GM12878 (cell line): ENCODE measurements around the gene VRTN. TPM values are rescaled to one million over a fixed set of nuclear protein-coding genes. Genes with fewer than 3 reads are reported as not detected.
"Not testable (repeated sequence)": the region's sequence is repeated elsewhere in the genome, so short reads cannot be mapped to it uniquely, and the experiment has no call there.

Source experiments
- ATAC-seq: fragments of 200-7000 bp; cut with Tn5 transposase; 3 replicates; pipeline ENCODE4 v1.9.1; 2020; ENCODE audit warnings: mild to moderate bottlenecking, moderate library complexity
- BruUV-seq: library from RNA; stranded (reverse); fragments of 400-500 nt; replicated peaks from 2 replicates; lab custom pipeline; 2021; lab: Mats Ljungman, UMichigan
- CTCF ChIA-PET: fragments of 300-600 bp; sonication (Branson Sonifier 250); formaldehyde crosslinking; extraction: SDS; loops from one replicate; lab custom pipeline; 2021; ENCODE audit warnings: inconsistent platforms; lab: Yijun Ruan, JAX
- POLR2A ChIA-PET: fragments of 350-600 bp; formaldehyde crosslinking; extraction: SDS; loops from one replicate; lab custom pipeline; 2021; ENCODE audit warnings: inconsistent platforms; lab: Charles Lee
- RAD21 ChIA-PET: fragments of 300-600 bp; sonication (Branson Sonifier 250); formaldehyde crosslinking; loops from one replicate; lab custom pipeline; 2023; ENCODE audit warnings: antibody characterized with exemption; ENCODE audit not compliant: unreplicated experiment; lab: Charles Lee
- SMC1A ChIA-PET: fragments of 300-600 bp; sonication (Branson Sonifier 250); formaldehyde crosslinking; loops from one replicate; lab custom pipeline; 2023; ENCODE audit not compliant: unreplicated experiment, uncharacterized antibody; lab: Charles Lee
- DNase-seq: peaks from one replicate; pipeline ENCODE4 v3.0.0-alpha.2; 2011; ENCODE audit warnings: low read depth, low spot score
- FAIRE-seq: peaks from 3 replicates; lab custom pipeline; 2011; peaks lifted over from hg19 to GRCh38; lab: Jason Lieb, UNC
- H2AFZ ChIP-seq: 2 replicates; pipeline ENCODE4 v1.6.0; 2011; ENCODE audit warnings: low read depth, low read length, control low read depth; ENCODE audit not compliant: control insufficient read depth
- H3K27ac ChIP-seq: 2 replicates; pipeline ENCODE4 v1.5.1; 2011; ENCODE audit warnings: control low read depth; ENCODE audit not compliant: control insufficient read depth, insufficient read depth
- H3K27me3 ChIP-seq, 2 experiments: replicated peaks in 1 of 2; 2 replicates each; pipeline versions ENCODE4 v1.6.0 to v1.6.1; 2011; ENCODE audit warnings: low read length in 1 of 2; ENCODE audit not compliant: control insufficient read depth in 2 of 2, insufficient read depth in 2 of 2
- H3K36me3 ChIP-seq, 2 experiments: 2 replicates each; pipeline ENCODE4 v1.5.1; 2011; ENCODE audit warnings: low read length in 1 of 2; ENCODE audit not compliant: control insufficient read depth in 2 of 2, insufficient read depth in 2 of 2
- H3K4me1 ChIP-seq: 2 replicates; pipeline ENCODE4 v1.6.1; 2011; ENCODE audit warnings: mild to moderate bottlenecking, low read length, moderate library complexity, mixed read lengths; ENCODE audit not compliant: control insufficient read depth, insufficient read depth
- H3K4me2 ChIP-seq: 2 replicates; pipeline ENCODE4 v1.6.0; 2011; ENCODE audit warnings: control low read depth; ENCODE audit not compliant: control insufficient read depth, insufficient read depth
- H3K4me3 ChIP-seq: fragments of 200-600 bp; sonication (generic); 2 replicates; pipeline ENCODE4 v1.5.1; 2016
- H3K79me2 ChIP-seq: 2 replicates; pipeline ENCODE4 v1.6.0; 2011; ENCODE audit warnings: low read length; ENCODE audit not compliant: control insufficient read depth, insufficient read depth
- H3K9ac ChIP-seq: 2 replicates; pipeline ENCODE4 v1.8.0; 2011; ENCODE audit warnings: low read length, control low read depth, mixed read lengths; ENCODE audit not compliant: control insufficient read depth, insufficient read depth
- H3K9me3 ChIP-seq: replicated peaks from 3 replicates; pipeline ENCODE4 v1.5.1; 2011; ENCODE audit warnings: mild to moderate bottlenecking, low read length; ENCODE audit not compliant: control insufficient read depth, insufficient read depth
- H4K20me1 ChIP-seq: 2 replicates; pipeline ENCODE4 v1.6.0; 2011; ENCODE audit not compliant: control insufficient read depth, insufficient read depth
- EGR1 ChIP-seq, 2 experiments: IDR thresholded peaks; 1 replicate in 1 of 2; 2 replicates in 1 of 2; pipeline ENCODE4 v1.6.1; 2011 to 2012; ENCODE audit warnings: low read depth in 2 of 2, low read length in 2 of 2, borderline replicate concordance in 1 of 2, mild to moderate bottlenecking in 1 of 2, moderate library complexity in 1 of 2
- WGBS: methylation state at CpG from one replicate; pipeline ENCODE4 v1.1.6; 2016; ENCODE audit warnings: low lambda C conversion rate; ENCODE audit not compliant: insufficient replicate concordance, insufficient coverage; ENCODE audit errors: missing lambda C conversion rate; 5-methylcytosine and 5-hydroxymethylcytosine counted together
- in situ Hi-C: fragments of 300-500 bp; cut with MboI; formaldehyde crosslinking; loops from 9 replicates; pipeline ENCODE4 v1.14.3; 2018; ENCODE audit warnings: mixed read lengths
- intact Hi-C: fragments of 100-400 bp; cut with micrococcal nuclease; formaldehyde crosslinking; loops from one replicate; pipeline ENCODE4 v1.14.2; 2022; ENCODE audit not compliant: unreplicated experiment
- polyA plus RNA-seq, 11 experiments: library from polyadenylated mRNA; depleted of rRNA in 4 of 11; unstranded in 6 of 11; stranded (reverse) in 5 of 11; fragments of >200 nt; fragmentation: Nextera tagmentation in 4 of 11; fragmentation: Illumina TruSeq in 1 of 11; extraction: Ambion mirVana in 4 of 11; extraction: Trizol in 1 of 11; gene quantifications; 1 replicate in 1 of 11; 2 replicates in 10 of 11; pipeline versions ENCODE4 v1.2.1 to v1.2.3, GENCODE V29; 2011 to 2016; ENCODE audit warnings: inconsistent platforms in 2 of 11, missing spikeins in 2 of 11, low read depth in 1 of 11
- total RNA-seq, 4 experiments: library from RNA; depleted of rRNA in 3 of 4; stranded (reverse); fragments of >200 nt in 3 of 4; fragmentation: Illumina TruSeq in 1 of 4; extraction: Trizol in 1 of 4; gene quantifications; 2 replicates each; pipeline versions ENCODE4 v1.2.1 to v1.2.3, GENCODE V29; 2013 to 2021
- TF ChIP-seq, protein P1 (sequence below): fragments of 450-650 bp; formaldehyde crosslinking; IDR thresholded peaks from 2 replicates; pipeline ENCODE4 v1.4.0; 2020; ENCODE audit warnings: mild to moderate bottlenecking, moderate library complexity

Gene VRTN
- total and polyA plus RNA-seq, 10 of the 15 experiments (the other 5 are each of a cell fraction or from before 2014, with no cell fraction given): 0.31 TPM; not detected in 9

GRCh38 chr14:74389980-74390379, 41.7 kb downstream of the VRTN start:
- Histone ChIP-seq H3K4me1 (no peaks in the 10 kb centered on the region), H3K4me2 (no peak overlapping the region), H2AFZ (no peak overlapping the region), H3K27me3 (peaks cover 0 to 3% of the 10 kb centered on the region in 2 experiments; a peak in 2 of 4 replicates), H4K20me1 (no peaks in the 10 kb centered on the region), H3K9me3 (no peaks in the 10 kb centered on the region), H3K36me3 (no peaks in the 10 kb centered on the region), H3K27ac (no peak overlapping the region), H3K4me3 (no peak overlapping the region), H3K9ac (no peak overlapping the region), H3K79me2 (no peaks in the 10 kb centered on the region)
- WGBS: 48% methylated on average over 7 of the region's 7 CpGs
- ATAC-seq: no peak
- DNase-seq: no peak
- intact Hi-C loops: no loop called here
- CTCF ChIA-PET: no interaction called here
- in situ Hi-C loops: no loop called here
- no peak for FAIRE-seq
- BruUV-seq: no TSS peak
- SMC1A ChIA-PET: interaction anchor here (0.6 kb wide), 1 partner anchor 176 kb away, joined by 3 read pairs; no protein-coding TSS in a partner anchor
- RAD21 ChIA-PET: no interaction called here
- POLR2A ChIA-PET: no interaction called here
- TF ChIP-seq, protein P1, sequence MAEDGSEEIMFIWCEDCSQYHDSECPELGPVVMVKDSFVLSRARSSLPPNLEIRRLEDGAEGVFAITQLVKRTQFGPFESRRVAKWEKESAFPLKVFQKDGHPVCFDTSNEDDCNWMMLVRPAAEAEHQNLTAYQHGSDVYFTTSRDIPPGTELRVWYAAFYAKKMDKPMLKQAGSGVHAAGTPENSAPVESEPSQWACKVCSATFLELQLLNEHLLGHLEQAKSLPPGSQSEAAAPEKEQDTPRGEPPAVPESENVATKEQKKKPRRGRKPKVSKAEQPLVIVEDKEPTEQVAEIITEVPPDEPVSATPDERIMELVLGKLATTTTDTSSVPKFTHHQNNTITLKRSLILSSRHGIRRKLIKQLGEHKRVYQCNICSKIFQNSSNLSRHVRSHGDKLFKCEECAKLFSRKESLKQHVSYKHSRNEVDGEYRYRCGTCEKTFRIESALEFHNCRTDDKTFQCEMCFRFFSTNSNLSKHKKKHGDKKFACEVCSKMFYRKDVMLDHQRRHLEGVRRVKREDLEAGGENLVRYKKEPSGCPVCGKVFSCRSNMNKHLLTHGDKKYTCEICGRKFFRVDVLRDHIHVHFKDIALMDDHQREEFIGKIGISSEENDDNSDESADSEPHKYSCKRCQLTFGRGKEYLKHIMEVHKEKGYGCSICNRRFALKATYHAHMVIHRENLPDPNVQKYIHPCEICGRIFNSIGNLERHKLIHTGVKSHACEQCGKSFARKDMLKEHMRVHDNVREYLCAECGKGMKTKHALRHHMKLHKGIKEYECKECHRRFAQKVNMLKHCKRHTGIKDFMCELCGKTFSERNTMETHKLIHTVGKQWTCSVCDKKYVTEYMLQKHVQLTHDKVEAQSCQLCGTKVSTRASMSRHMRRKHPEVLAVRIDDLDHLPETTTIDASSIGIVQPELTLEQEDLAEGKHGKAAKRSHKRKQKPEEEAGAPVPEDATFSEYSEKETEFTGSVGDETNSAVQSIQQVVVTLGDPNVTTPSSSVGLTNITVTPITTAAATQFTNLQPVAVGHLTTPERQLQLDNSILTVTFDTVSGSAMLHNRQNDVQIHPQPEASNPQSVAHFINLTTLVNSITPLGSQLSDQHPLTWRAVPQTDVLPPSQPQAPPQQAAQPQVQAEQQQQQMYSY: no peak
- TF ChIP-seq EGR1 (IDR thresholded peaks at IDR 0.05; ENCODE audit: borderline replicate concordance in 1 of 2, low read depth in 2 of 2, low read length in 2 of 2): no peak

GRCh38 chr14:74390505-74390904, 42.2 kb downstream of the VRTN start:
- 51% methylated on average over 3 of the region's 3 CpGs for WGBS
- intact Hi-C loops, BruUV-seq: not testable (repeated sequence)

More at GRCh38 chr14:74390505-74390904, 42.2 kb downstream of the VRTN start:
- H3K36me3 ChIP-seq, H3K4me1 ChIP-seq, POLR2A ChIA-PET, DNase-seq, H3K9me3 ChIP-seq, FAIRE-seq, H3K27ac ChIP-seq, CTCF ChIA-PET, H3K79me2 ChIP-seq, H3K9ac ChIP-seq, ATAC-seq, in situ Hi-C loops, H3K4me3 ChIP-seq, H2AFZ ChIP-seq, RAD21 ChIA-PET, H4K20me1 ChIP-seq, H3K4me2 ChIP-seq, H3K27me3 ChIP-seq: not testable (repeated sequence)
- SMC1A ChIA-PET: interaction anchor here (0.6 kb wide), 1 partner anchor 175 kb away, joined by 3 read pairs; no protein-coding TSS in a partner anchor
